ENCODE data around the gene CHST11.

- TF ChIP-seq, protein P1, sequence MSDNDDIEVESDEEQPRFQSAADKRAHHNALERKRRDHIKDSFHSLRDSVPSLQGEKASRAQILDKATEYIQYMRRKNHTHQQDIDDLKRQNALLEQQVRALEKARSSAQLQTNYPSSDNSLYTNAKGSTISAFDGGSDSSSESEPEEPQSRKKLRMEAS (IDR thresholded peaks at IDR 0.05), result no peak
- TF ChIP-seq SP1 (IDR thresholded peaks at IDR 0.05) (no peak), CTCF (IDR thresholded peaks at IDR 0.05; ENCODE audit: low read depth, low read length, missing input control) (no peak), RAD21 (IDR thresholded peaks at IDR 0.05) (no peak), RXRA (IDR thresholded peaks at IDR 0.05) (no peak), EGR1 (IDR thresholded peaks at IDR 0.05; ENCODE audit: low read depth in 2 of 2) (no peak)
- TF ChIP-seq, protein P2, sequence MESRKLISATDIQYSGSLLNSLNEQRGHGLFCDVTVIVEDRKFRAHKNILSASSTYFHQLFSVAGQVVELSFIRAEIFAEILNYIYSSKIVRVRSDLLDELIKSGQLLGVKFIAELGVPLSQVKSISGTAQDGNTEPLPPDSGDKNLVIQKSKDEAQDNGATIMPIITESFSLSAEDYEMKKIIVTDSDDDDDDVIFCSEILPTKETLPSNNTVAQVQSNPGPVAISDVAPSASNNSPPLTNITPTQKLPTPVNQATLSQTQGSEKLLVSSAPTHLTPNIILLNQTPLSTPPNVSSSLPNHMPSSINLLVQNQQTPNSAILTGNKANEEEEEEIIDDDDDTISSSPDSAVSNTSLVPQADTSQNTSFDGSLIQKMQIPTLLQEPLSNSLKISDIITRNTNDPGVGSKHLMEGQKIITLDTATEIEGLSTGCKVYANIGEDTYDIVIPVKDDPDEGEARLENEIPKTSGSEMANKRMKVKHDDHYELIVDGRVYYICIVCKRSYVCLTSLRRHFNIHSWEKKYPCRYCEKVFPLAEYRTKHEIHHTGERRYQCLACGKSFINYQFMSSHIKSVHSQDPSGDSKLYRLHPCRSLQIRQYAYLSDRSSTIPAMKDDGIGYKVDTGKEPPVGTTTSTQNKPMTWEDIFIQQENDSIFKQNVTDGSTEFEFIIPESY (IDR thresholded peaks at IDR 0.05), result no peak
Measured at GRCh38 chr12:104738331-104738730, 281.6 kb downstream of the CHST11 start.

All from liver (tissue), 3 donors.